AG04449 (cell line): Measurements from ENCODE around the gene TSG101.

Source experiments
- CTCF ChIA-PET: fragments of 350-600 bp; formaldehyde crosslinking; extraction: SDS; loops from one replicate; lab custom pipeline; 2021; ENCODE audit warnings: antibody characterized with exemption; lab: Yijun Ruan, JAX
- POLR2A ChIA-PET: fragments of 400-600, 350-600 bp; formaldehyde crosslinking; extraction: SDS; loops from one replicate; lab custom pipeline; 2020; ENCODE audit warnings: antibody characterized with exemption, inconsistent platforms; lab: Yijun Ruan, JAX
- DNase-seq: peaks from one replicate; pipeline ENCODE4 v3.0.0-alpha.2; 2010; ENCODE audit warnings: low read depth, low spot score
- H3K4me3 ChIP-seq: 2 replicates; pipeline ENCODE4 v1.5.1; 2011; ENCODE audit warnings: low read depth, mild to moderate bottlenecking, control low read depth, low read length
- CTCF ChIP-seq: IDR thresholded peaks from one replicate; pipeline ENCODE4 v1.5.1; 2011; ENCODE audit warnings: mild to moderate bottlenecking, moderate library complexity, low read length, control low read depth, inconsistent platforms; ENCODE audit not compliant: insufficient read depth; ENCODE audit errors: missing control alignments

Gene TSG101

GRCh38 chr11:18527512-18527911, 770 bp upstream of the TSG101 start:
- POLR2A ChIA-PET: interaction anchor here (0.8 to 1.8 kb wide), 5 partner anchors 8 to 284 kb away, joined by 3 to 7 read pairs (median 3); partner anchors contain the start of genes LDHA and SPTY2D1
- no peak for DNase-seq

GRCh38 chr11:18526130-18526520, 617 bp downstream of the TSG101 start:
- POLR2A ChIA-PET: interaction anchor here (0.7 to 1.8 kb wide), 4 partner anchors 107 to 172 kb away, joined by 3 to 7 read pairs (median 5); partner anchors contain the start of genes LDHA, SPTY2D1 and TMEM86A
- DNase-seq: no peak
- TF ChIP-seq CTCF: no peak
- CTCF ChIA-PET: interaction anchor here (1.0 to 2.4 kb wide), 6 partner anchors 11 to 282 kb away, joined by 3 to 11 read pairs (median 4); no protein-coding TSS in a partner anchor
- peak overlapping the region; percentile 84 for H3K4me3 ChIP-seq

More at GRCh38 chr11:18527512-18527911, 770 bp upstream of the TSG101 start:
- H3K4me3 ChIP-seq: peak overlapping the region; percentile 84
- no peak for TF ChIP-seq CTCF
- CTCF ChIA-PET: interaction anchor here (1.1 to 2.4 kb wide), 5 partner anchors 9 to 205 kb away, joined by 3 to 11 read pairs (median 4); no protein-coding TSS in a partner anchor

GRCh38 chr11:18524248-18524647, 2.5 kb downstream of the TSG101 start:
- ChIA-PET CTCF (interaction anchor here (1.2 kb wide), 1 partner anchor 11 kb away, joined by 3 read pairs; no protein-coding TSS in a partner anchor), POLR2A (no interaction called here)
- no peak for TF ChIP-seq CTCF
- no peak overlapping the region for H3K4me3 ChIP-seq
- DNase-seq: no peak

- ChIA-PET POLR2A (no interaction called here), CTCF (interaction anchor here (0.9 to 1.2 kb wide), 2 partner anchors 13 to 198 kb away, joined by 3 read pairs; no protein-coding TSS in a partner anchor)
- TF ChIP-seq CTCF: no peak
- DNase-seq: no peak
- H3K4me3 ChIP-seq: no peak overlapping the region
Observed at GRCh38 chr11:18523084-18523483, 3.7 kb downstream of the TSG101 start.

- ChIA-PET POLR2A (no interaction called here), CTCF (interaction anchor here (0.9 kb wide), 1 partner anchor 198 kb away, joined by 3 read pairs; no protein-coding TSS in a partner anchor)
- no peak for DNase-seq
- H3K4me3 ChIP-seq: no peak overlapping the region
- TF ChIP-seq CTCF: no peak
Observed at GRCh38 chr11:18522388-18522787, 4.4 kb downstream of the TSG101 start.

- no peak for DNase-seq
- CTCF ChIA-PET: no interaction called here
- POLR2A ChIA-PET: interaction anchor here (0.7 kb wide), 1 partner anchor 46 kb away, joined by 3 read pairs; no protein-coding TSS in a partner anchor
- no peak overlapping the region for H3K4me3 ChIP-seq
- TF ChIP-seq CTCF: no peak
Observed at GRCh38 chr11:18521122-18521521, 5.6 kb downstream of the TSG101 start.
